ENCODE results near the gene CUEDC2.
A peak's percentile ranks its signal among the peaks of the same experiment; 100 is the strongest.

The CUEDC2 gene

GRCh38 chr10:102432162-102432950 lies at the start of gene CUEDC2:
Gene CUEDC2, minus strand, starts transcription at chr10:102432574. Its CDS starts 7,386 bp downstream, at chr10:102425188.
- peak; percentile 88 to 92 for DNase-seq

GRCh38 chr10:102480396-102480795 lies 48.0 kb upstream of the CUEDC2 start:
- no peak for DNase-seq

- DNase-seq, result no peak
These were observed 47.3 kb upstream of the CUEDC2 start for GRCh38 chr10:102479651-102480050.

GRCh38 chr10:102476466-102477141 lies 44.2 kb upstream of the CUEDC2 start:
- no peak for DNase-seq

- DNase-seq, result no peak
These were observed 43.2 kb upstream of the CUEDC2 start for GRCh38 chr10:102475451-102476040.

- DNase-seq, result no peak
These were observed 41.3 kb upstream of the CUEDC2 start for GRCh38 chr10:102473445-102474331.

- no peak for DNase-seq
These were observed 38.5 kb upstream of the CUEDC2 start for GRCh38 chr10:102470579-102471546.

GRCh38 chr10:102468683-102469082 lies 36.3 kb upstream of the CUEDC2 start:
- DNase-seq, result no peak

- DNase-seq, result no peak
These were observed 35.6 kb upstream of the CUEDC2 start for GRCh38 chr10:102467971-102468438.

- DNase-seq, result no peak
These were observed 34.9 kb upstream of the CUEDC2 start for GRCh38 chr10:102467318-102467717.

GRCh38 chr10:102465466-102465865 lies 33.1 kb upstream of the CUEDC2 start:
- no peak for DNase-seq

GRCh38 chr10:102463983-102464382 lies 31.6 kb upstream of the CUEDC2 start:
- DNase-seq, result no peak

- DNase-seq, result no peak
These were observed 30.2 kb upstream of the CUEDC2 start for GRCh38 chr10:102462512-102463054.

- peak; percentile 77 to 88 for DNase-seq
These were observed 29.0 kb upstream of the CUEDC2 start for GRCh38 chr10:102461187-102462054.

- no peak for DNase-seq
These were observed 28.4 kb upstream of the CUEDC2 start for GRCh38 chr10:102460836-102461186.

- DNase-seq, result no peak
These were observed 26.3 kb upstream of the CUEDC2 start for GRCh38 chr10:102458656-102459055.

- DNase-seq, result no peak
These were observed 25.3 kb upstream of the CUEDC2 start for GRCh38 chr10:102457591-102458150.

- peak in 1 of 2 experiments; percentile 6 for DNase-seq
These were observed 23.6 kb upstream of the CUEDC2 start for GRCh38 chr10:102455893-102456471.

Measured in NCI-H1930 (cell line).